ENCODE results near the gene SLC2A9.

The SLC2A9 gene

GRCh38 chr4:10055871-10056270 lies 34.6 kb upstream of the SLC2A9 start:
- TF ChIP-seq, protein P1, sequence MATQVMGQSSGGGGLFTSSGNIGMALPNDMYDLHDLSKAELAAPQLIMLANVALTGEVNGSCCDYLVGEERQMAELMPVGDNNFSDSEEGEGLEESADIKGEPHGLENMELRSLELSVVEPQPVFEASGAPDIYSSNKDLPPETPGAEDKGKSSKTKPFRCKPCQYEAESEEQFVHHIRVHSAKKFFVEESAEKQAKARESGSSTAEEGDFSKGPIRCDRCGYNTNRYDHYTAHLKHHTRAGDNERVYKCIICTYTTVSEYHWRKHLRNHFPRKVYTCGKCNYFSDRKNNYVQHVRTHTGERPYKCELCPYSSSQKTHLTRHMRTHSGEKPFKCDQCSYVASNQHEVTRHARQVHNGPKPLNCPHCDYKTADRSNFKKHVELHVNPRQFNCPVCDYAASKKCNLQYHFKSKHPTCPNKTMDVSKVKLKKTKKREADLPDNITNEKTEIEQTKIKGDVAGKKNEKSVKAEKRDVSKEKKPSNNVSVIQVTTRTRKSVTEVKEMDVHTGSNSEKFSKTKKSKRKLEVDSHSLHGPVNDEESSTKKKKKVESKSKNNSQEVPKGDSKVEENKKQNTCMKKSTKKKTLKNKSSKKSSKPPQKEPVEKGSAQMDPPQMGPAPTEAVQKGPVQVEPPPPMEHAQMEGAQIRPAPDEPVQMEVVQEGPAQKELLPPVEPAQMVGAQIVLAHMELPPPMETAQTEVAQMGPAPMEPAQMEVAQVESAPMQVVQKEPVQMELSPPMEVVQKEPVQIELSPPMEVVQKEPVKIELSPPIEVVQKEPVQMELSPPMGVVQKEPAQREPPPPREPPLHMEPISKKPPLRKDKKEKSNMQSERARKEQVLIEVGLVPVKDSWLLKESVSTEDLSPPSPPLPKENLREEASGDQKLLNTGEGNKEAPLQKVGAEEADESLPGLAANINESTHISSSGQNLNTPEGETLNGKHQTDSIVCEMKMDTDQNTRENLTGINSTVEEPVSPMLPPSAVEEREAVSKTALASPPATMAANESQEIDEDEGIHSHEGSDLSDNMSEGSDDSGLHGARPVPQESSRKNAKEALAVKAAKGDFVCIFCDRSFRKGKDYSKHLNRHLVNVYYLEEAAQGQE (IDR thresholded peaks at IDR 0.05; ENCODE audit: insufficient read depth in 1 of 2, low read depth in 2 of 2, low read length in 2 of 2), result no peak
- TF ChIP-seq TAF1 (IDR thresholded peaks at IDR 0.05; ENCODE audit: borderline replicate concordance, insufficient read depth, low read length), result no peak
- no peak for TF ChIP-seq FOXP2 (optimal IDR thresholded peaks at IDR 0.05; ENCODE audit: borderline replicate concordance, extremely low read depth, extremely low read length, insufficient read depth)

DNA sequence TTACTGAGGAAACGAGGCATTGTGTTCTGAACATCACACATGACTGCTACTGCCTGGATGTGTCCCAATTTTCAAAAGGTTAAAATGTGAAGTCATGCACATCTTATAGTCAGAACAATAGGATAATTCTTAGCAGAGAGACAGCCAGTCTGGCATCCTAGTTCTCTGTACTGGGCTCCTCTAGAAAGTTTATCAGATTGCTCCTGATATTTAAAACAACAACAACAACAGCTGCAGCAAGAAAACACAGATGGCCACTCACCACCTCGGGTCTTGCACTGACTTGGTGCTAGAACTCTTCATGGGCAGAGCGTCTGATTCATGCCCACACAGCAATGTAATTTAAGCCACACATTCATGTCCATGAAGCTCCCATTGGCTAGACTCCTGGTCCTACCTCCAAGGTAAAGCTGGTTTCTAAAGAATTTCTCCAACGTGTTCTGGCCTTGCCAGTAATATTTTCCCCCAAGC lies 33.3 kb upstream of the SLC2A9 start:
- no peak for TF ChIP-seq SIN3A (IDR thresholded peaks at IDR 0.05; ENCODE audit: borderline replicate concordance, insufficient read depth, low read length)
- TF ChIP-seq TAF1 (IDR thresholded peaks at IDR 0.05; ENCODE audit: borderline replicate concordance, insufficient read depth, low read length), result no peak
- TF ChIP-seq, protein P1 (IDR thresholded peaks at IDR 0.05; ENCODE audit: insufficient read depth in 1 of 2, low read depth in 2 of 2, low read length in 2 of 2), result no peak
- TF ChIP-seq FOXP2 (optimal IDR thresholded peaks at IDR 0.05; ENCODE audit: borderline replicate concordance, extremely low read depth, extremely low read length, insufficient read depth), result no peak
- no peak for TF ChIP-seq POLR2AphosphoS5 (IDR thresholded peaks at IDR 0.05; ENCODE audit: low read depth, low read length)

GRCh38 chr4:10053635-10054453 lies 32.5 kb upstream of the SLC2A9 start:
- TF ChIP-seq FOXP2 (optimal IDR thresholded peaks at IDR 0.05; ENCODE audit: borderline replicate concordance, extremely low read depth, extremely low read length, insufficient read depth) (no peak), TAF1 (IDR thresholded peaks at IDR 0.05; ENCODE audit: borderline replicate concordance, insufficient read depth, low read length) (no peak), SIN3A (IDR thresholded peaks at IDR 0.05; ENCODE audit: borderline replicate concordance, insufficient read depth, low read length) (no peak), POLR2AphosphoS5 (IDR thresholded peaks at IDR 0.05; ENCODE audit: low read depth, low read length) (no peak)
- TF ChIP-seq, protein P1 (IDR thresholded peaks at IDR 0.05; ENCODE audit: insufficient read depth in 1 of 2, low read depth in 2 of 2, low read length in 2 of 2), result no peak

DNA sequence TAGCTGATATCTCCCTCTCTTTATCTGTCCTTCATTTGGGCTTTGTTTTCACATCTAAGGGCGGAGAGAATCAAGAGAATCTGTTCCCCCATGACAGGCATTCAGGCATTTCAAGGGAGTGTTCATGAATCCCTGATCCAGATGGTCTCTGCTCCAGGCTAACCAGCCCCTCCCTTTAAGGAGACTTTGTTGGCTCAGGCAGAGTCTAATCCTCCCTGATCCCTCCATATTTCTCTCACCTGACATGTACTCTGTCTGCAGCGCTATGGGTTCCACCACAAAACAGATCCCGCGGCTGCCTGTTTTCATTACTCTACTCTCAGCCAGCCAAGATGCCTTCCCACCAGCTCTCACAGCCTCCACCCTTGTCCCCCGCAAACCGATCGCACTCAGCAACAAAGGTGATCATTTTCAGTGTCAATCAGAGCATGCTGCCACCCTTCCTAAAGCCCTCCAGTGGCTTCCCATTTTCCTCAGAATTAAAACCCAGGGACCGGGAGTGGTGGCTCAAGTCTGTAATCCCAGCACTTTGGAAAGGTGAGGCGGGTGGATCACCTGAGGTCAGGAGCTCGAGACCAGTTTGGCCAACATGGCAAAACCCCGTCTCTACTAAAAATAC lies 30.3 kb upstream of the SLC2A9 start:
- TF ChIP-seq TAF1 (IDR thresholded peaks at IDR 0.05; ENCODE audit: borderline replicate concordance, insufficient read depth, low read length), result no peak
- TF ChIP-seq POLR2AphosphoS5 (IDR thresholded peaks at IDR 0.05; ENCODE audit: low read depth, low read length), result no peak
- TF ChIP-seq FOXP2 (optimal IDR thresholded peaks at IDR 0.05; ENCODE audit: borderline replicate concordance, extremely low read depth, extremely low read length, insufficient read depth), result no peak
- TF ChIP-seq SIN3A (IDR thresholded peaks at IDR 0.05; ENCODE audit: borderline replicate concordance, insufficient read depth, low read length), result no peak
- TF ChIP-seq, protein P1 (IDR thresholded peaks at IDR 0.05; ENCODE audit: insufficient read depth in 1 of 2, low read depth in 2 of 2, low read length in 2 of 2), result no peak
